ENCODE results near the gene SCN8A.

SCN8A gene

GRCh38 chr12:51834411-51834810 lies 243.4 kb downstream of the SCN8A start:
- no peak for DNase-seq (ENCODE audit: low read depth)

- DNase-seq (ENCODE audit: low read depth): no peak
Measured at GRCh38 chr12:51836041-51836826, 245.2 kb downstream of the SCN8A start.

GRCh38 chr12:51836827-51837173 lies 245.8 kb downstream of the SCN8A start:
- no peak for DNase-seq (ENCODE audit: low read depth)

- no peak for DNase-seq (ENCODE audit: low read depth)
Measured at GRCh38 chr12:51837286-51837685, 246.3 kb downstream of the SCN8A start.

GRCh38 chr12:51838036-51838435 lies 247.0 kb downstream of the SCN8A start:
- DNase-seq (ENCODE audit: low read depth): no peak

GRCh38 chr12:51838762-51839161 lies 247.7 kb downstream of the SCN8A start:
- DNase-seq (ENCODE audit: low read depth): no peak

GRCh38 chr12:51839310-51839947 lies 248.4 kb downstream of the SCN8A start:
- DNase-seq (ENCODE audit: low read depth): no peak

- no peak for DNase-seq (ENCODE audit: low read depth)
Measured at GRCh38 chr12:51840966-51841365, 249.9 kb downstream of the SCN8A start.

GRCh38 chr12:51841727-51842126 lies 250.7 kb downstream of the SCN8A start:
- DNase-seq (ENCODE audit: low read depth): no peak

GRCh38 chr12:51844854-51845253 lies 253.8 kb downstream of the SCN8A start:
- DNase-seq (ENCODE audit: low read depth): no peak

- no peak for DNase-seq (ENCODE audit: low read depth)
Measured at GRCh38 chr12:51845482-51845881, 254.4 kb downstream of the SCN8A start.

GRCh38 chr12:51846271-51846691 lies 255.2 kb downstream of the SCN8A start:
- DNase-seq (ENCODE audit: low read depth): no peak

- DNase-seq (ENCODE audit: low read depth): peak; percentile 26
Measured at GRCh38 chr12:51846911-51847642, 256.0 kb downstream of the SCN8A start.

GRCh38 chr12:51847643-51848325 lies 256.8 kb downstream of the SCN8A start:
- no peak for DNase-seq (ENCODE audit: low read depth)

- no peak for DNase-seq (ENCODE audit: low read depth)
Measured at GRCh38 chr12:51848326-51848727, 257.3 kb downstream of the SCN8A start, which contains the start of gene FIGNL2. TSS of gene FIGNL2 (minus strand) at chr12:51848718. CDS start at chr12:51822413, 26,305 bp downstream.

GRCh38 chr12:51848841-51849735 lies 258.1 kb downstream of the SCN8A start:
- DNase-seq (ENCODE audit: low read depth): no peak

GRCh38 chr12:51850081-51850964 lies 259.3 kb downstream of the SCN8A start:
- DNase-seq (ENCODE audit: low read depth): no peak

- DNase-seq (ENCODE audit: low read depth): no peak
Measured at GRCh38 chr12:51850965-51851299, 259.9 kb downstream of the SCN8A start.

GRCh38 chr12:51851413-51852124 lies 260.5 kb downstream of the SCN8A start:
- no peak for DNase-seq (ENCODE audit: low read depth)
